HG02610 (cell line): ENCODE results near the gene PEX5L.
"Not testable (repeated sequence)": the region's sequence is repeated elsewhere in the genome, so short reads cannot be mapped to it uniquely, and the experiment has no call there.

ENCODE experiments used
- ATAC-seq: cut with Tn5 transposase; IDR thresholded peaks from one replicate; pipeline ENCODE4 v1.9.1; 2021; ENCODE audit warnings: mild to moderate bottlenecking, moderate library complexity; ENCODE audit not compliant: unreplicated experiment

Gene PEX5L, protein sequence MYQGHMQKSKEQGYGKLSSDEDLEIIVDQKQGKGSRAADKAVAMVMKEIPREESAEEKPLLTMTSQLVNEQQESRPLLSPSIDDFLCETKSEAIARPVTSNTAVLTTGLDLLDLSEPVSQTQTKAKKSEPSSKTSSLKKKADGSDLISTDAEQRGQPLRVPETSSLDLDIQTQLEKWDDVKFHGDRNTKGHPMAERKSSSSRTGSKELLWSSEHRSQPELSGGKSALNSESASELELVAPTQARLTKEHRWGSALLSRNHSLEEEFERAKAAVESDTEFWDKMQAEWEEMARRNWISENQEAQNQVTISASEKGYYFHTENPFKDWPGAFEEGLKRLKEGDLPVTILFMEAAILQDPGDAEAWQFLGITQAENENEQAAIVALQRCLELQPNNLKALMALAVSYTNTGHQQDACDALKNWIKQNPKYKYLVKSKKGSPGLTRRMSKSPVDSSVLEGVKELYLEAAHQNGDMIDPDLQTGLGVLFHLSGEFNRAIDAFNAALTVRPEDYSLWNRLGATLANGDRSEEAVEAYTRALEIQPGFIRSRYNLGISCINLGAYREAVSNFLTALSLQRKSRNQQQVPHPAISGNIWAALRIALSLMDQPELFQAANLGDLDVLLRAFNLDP

DNA sequence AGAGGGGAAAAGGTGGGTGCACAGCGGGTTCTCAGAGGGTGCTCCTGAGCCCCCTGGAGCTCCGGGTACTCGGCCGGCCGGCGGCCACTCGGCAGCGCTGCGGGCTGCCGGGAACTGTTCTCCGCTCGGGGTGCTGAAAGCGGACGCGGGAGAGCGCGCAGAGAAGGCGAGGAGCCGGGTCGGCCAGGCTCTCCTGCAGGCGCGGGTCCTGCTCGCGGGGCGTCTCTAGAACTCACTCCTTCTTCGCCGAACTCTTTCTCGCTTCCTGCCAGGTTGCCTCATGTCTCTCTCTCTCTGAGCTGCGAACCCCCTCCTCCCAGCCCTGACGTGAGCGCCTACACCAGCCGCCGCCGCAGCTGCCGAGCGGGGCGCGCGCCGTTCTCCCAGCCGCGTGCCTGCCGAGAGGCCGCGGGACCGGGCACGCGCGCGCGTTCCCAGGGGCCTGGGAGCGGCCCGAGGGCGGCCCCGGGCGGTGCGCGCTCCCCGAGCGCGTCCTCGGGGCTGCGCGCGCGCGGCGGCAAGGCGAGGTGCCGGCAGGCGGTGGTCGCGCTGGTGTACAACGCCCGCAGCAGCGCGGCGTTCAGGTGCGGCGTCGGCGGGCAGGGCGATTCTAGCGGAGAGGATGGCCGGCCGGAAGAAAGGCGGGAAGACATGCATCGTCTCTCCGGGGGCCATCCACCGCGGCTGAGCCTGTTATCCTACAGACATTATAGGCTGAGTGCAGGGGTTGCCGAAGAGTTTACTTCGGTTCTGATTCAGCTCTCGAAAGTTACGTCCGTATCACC lies at the start of gene PEX5L:
TSS of gene PEX5L (minus strand) at position 267 of the 785 bp plus-strand sequence. CDS start 338 bp downstream, outside the sequence.
- peak; percentile 84 for ATAC-seq

DNA sequence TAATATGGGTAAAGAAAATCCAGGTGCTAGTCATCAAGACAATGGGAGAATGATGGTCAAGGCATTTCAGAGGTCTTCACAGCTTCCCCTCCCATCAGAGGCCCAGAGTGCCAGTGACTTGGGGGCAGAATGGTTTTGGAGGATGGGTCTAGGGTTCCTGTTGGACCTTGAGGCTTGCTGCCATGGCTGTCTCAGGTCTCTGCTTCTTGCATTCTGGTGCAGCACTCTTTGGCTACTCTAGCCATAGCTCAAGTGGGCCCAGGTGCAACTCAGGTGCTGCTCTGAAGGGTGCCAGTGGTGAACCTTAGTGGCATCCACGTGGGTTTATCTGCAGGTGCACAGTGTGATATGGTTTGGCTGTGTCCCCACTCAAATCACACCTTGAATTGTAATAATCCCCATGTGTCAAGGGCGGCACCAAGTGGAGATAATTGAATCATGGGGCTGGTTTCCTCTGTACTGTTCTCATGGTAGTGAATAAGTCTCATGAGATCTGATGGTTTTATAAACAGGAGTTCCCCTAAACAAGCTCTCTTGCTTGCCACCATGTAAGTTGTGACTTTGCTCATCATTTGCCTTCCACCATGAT lies 48.5 kb upstream of the PEX5L start:
- ATAC-seq: no peak

DNA sequence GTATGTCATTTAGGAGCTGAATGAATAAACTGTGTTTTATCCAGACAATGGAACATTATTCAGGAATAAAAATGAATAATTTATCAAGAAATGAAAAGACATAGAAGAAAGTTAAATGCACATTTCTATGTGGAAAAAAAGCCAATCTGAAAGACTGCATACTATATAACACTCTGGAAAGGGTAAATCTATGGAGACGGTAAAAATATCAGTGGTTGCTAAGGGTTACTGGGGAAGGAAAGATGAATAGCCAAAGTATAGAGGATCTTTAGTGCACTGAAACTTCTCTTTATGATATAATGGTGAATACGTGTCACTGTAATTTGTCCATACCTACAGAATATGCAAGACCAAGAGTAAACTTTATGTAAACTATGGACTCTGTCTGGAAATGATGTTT lies 46.0 kb upstream of the PEX5L start:
- no peak for ATAC-seq

DNA sequence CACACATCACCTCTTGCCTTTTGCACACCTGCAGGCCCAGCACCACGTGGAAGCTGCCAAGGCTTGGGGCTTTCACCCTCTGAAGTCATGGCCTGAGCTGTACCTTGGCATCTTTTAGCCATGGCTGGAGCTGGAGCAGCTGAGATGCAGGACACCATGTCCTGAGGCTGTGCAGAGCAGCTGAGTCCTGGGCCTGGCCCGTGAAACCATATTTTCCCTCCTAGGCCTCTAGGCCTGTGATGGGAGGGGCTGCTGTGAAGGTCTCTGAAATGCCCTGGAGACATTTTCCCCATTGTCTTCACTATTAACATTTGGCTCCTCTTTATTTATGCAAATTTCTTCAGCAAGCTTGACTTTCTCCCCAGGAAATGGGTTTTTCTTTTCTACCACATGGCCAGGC lies 41.9 kb upstream of the PEX5L start:
- no peak for ATAC-seq

DNA sequence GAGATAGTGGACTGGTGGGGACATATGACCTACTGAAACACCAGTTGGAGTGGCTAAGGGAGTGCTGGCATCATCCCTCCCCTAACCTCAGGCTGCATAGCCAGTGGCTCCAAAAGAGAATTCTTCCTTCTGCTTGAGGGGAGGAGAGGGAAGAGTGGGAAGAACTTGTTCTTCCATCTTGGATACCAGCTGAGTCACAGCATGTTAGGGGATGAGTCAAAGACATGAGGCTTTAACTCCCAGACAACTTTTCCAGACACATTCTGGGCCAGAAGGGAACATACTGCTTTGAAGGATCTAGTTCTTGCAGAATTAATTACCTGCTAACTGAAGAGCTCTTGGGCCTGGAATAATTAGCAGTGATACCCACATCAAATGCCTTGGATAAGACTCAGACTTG lies 36.8 kb upstream of the PEX5L start:
- no peak for ATAC-seq

DNA sequence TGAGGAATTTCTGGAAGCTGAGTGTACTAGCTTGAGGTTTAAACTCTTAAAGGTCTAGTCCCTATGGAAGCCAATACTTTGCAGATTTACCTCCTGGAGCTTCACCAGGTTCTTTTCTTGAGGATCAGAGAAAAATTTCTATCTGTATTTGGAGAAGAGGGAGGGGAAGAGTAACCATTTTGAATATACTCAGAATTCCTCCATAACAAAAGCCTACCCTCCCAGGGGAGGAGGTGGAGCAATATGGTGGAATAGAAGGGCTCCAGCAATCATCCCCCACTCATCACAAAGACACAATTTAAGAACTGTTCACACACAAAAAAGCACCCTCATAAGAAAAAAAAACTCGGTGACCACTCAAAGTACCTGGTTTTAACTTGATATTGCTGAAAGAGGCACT lies 36.0 kb upstream of the PEX5L start:
- no peak for ATAC-seq

DNA sequence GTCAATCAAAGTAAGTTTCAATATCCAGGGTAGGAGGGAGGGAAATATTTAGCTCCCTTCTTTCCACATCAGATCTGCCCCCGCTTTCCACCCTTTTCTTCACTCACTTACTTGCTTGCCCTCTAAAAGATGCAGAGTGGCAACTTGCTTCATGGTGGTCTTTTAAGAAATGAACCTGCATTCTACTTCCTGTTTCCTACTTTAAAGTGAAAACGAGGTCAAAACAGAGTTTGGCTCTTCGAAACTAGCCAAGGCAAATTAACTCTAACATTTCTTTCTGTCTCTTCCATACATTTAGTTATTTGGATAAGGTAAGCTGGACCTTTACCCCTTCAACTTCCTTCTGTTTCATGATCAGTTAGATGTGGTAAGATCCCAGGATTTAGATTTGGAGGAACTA lies 34.2 kb upstream of the PEX5L start:
- no peak for ATAC-seq

DNA sequence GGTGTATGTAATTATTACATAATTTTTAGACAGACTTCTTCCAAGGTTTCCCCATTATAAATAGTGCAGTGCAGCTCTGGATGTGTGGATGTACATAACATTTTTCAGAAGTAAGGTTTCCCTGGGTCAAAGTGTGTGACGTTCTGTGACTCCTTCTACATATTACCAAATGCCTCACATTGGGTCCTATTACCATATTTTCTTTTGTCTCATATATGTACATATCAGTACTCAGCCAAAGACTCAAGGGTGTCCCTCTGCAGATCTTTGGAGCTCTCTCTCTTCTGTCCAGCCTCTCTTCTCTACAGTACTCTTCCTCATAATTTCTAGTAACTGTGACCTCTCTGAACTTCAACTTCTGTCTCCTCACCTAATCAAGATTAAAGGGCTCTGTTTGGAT lies 31.3 kb upstream of the PEX5L start:
- no peak for ATAC-seq

DNA sequence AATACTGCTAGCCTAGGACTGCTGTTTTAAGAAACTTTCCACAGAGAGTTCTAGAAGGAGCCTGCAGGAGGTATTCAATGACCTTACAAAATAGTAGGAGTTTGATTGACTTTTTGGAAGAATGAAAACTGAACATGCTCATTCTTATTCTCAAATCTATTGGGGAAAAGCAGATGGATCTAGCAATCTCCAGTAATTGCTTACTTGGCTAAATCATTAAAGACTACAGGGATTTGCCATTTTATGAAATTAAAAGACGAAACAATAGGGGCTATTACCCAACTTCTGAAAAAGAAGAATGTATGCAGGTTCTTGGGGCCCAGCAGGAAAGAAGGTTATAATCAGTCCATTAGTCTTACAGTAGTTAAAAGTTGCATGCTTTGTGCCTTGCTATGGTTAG lies 29.9 kb upstream of the PEX5L start:
- no peak for ATAC-seq

DNA sequence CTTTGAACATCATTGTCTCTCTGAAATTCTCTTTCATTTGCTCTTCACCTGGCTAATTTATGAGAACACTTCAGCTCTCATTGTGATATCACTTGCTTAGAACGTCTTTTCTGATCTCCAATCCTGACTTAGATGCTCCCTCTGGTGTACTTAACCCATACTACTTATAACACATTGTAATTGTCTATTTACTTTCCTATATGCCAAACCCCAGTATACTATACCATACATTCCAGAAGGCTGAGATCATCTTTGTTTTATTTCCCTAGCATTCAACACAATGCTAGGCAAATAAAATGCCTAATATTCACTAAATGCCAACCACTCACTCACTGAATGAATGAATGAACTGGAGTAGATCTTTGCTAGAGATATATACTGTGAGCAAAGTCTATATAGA lies 27.0 kb upstream of the PEX5L start:
- no peak for ATAC-seq

DNA sequence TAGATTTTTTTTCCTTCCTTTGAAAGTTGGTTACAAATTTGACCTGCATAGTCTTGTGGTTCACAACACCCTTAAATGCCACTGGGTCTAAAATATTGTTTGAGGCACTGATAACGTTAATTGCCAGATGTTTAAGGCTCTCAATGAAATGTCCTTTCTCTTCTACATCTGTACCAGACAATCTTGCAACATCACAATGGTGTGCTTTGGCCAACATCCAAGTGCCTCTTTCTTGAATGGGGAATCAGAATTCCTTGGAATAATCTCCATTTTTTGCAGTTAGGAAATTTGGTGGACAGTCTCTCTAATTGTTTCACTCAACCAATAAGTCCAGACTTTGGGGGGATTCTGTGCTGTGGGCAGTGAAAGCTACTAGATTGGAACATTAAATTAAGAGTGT lies 26.0 kb upstream of the PEX5L start:
- no peak for ATAC-seq

DNA sequence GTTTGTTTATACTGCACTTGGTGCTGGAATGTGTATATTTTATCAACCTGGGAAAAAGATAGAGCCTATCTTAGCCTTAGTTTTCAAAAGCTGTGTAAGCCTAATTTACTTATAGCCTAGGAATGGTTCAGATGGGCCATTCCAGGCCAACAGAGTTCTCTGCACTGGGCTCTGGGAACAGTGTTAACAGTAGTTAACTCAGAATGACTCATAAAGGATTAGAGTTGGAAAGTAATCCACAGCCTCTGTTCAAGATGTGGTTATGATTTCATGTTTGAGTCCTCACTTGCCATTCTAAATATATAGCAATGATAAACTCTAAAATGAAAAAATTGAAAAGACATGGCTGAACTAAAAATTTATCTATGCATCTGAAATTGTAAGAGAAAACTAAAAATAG lies 22.6 kb upstream of the PEX5L start:
- no peak for ATAC-seq

DNA sequence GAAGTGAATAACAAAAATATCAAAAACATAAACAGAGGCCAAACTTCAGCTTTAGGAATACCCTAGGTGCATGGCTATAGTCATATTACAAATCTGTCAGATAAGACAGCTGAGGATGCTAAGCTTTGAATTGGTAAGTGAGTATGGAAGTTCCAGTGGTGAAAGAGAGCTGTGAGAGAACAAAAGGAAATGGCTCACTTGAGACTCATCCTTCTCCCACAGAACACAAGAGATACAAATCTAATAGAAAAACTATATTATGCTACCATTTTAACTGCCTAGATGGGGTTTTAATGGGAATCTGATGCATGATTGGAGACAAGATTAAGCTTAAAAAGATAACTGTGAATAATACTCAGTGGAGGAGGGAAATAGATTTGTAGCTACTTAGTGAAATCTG lies 21.5 kb upstream of the PEX5L start:
- no peak for ATAC-seq

DNA sequence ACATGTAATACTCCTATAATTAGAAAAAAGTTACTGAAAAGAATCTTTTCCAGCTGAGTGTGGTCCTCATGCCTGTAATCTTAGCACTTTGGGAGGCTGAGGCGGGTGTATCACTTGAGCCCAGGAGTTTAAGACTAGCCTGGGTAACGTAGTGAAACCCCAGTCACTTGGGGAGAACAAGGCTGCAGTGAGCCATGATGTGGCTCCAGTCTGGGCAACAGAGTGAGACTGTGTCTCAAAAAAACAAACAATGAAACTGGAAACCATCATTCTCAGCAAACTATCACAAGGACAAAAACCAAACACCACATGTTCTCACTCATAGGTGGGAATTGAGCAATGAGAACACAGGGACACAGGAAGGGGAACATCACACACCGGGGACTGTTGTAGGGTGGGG lies 18.9 kb upstream of the PEX5L start:
- not testable (repeated sequence) for ATAC-seq

DNA sequence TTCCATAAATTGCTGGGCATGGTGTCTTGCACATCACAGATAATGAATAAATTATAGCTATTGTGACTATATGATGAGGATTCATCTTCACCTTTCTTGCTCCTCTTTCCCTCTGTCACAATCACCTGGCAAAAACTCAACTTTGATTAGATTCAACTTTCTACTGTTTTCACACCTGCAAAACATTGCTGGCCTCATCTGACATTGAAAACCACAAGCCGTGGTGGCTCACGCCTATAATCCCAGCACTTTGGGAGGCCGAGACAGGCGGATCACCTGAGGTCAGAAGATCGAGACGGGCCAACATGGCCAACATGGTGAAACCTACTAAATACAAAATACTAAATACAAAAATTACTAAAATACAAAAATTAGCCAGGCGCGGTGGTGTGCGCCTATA lies 12.7 kb upstream of the PEX5L start:
- no peak for ATAC-seq

DNA sequence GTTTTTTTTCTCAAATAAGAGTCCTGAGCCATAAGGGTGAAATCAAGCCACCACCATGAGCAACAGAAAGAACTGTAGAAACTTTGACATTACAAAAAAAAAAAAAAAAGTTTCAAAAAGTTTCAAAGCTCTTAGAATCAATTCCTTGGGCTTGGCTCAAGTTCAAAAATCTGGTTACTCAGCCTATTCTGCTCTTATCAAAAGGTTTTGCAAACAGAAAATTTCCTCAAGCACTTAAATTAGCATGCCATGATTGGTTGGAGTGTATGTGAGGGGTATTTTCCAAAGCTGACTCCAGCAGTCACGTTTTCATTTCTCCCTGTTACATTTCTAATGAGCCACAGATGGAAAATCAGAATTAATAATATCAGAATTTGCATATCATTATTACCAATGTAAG lies 12.1 kb upstream of the PEX5L start:
- ATAC-seq: no peak

DNA sequence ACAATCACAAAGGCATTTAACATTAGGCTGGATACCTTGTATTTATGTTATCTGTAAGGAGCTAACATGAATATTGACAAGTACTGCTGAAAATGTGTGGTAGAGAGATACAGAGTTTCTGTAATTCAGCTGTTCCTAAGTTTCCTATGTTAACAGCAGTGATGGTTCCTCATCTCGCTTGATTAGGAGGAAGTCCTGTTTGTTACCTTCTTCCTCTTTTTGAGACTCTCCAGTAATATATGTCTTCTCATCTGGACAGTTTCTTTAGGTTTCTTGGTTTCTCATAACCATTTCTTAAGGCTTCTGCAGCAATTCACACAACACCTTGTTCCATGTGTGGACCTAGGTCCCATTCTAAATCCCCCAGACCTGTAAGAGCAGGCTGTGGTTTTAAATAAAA lies 11.4 kb upstream of the PEX5L start:
- ATAC-seq: peak; percentile 86

DNA sequence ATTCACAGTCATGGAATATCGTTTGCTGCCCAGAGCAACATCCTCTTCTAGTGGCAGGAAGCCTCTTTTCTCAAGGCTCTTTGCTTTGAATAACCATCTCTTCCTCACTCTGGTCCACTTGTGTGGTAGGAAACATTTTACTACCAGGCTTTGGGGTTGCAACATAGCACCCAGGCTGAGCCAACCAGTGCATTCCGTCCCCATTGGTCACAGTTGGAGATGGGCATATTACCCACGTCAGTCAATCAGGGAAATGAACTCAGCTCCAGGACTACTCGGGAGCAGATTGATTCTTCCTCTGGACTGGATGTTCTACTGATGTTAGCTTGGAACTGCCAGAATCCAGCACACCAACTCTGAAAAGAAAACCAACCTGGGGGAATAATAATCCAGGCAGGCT lies 4.2 kb upstream of the PEX5L start:
- ATAC-seq: no peak

DNA sequence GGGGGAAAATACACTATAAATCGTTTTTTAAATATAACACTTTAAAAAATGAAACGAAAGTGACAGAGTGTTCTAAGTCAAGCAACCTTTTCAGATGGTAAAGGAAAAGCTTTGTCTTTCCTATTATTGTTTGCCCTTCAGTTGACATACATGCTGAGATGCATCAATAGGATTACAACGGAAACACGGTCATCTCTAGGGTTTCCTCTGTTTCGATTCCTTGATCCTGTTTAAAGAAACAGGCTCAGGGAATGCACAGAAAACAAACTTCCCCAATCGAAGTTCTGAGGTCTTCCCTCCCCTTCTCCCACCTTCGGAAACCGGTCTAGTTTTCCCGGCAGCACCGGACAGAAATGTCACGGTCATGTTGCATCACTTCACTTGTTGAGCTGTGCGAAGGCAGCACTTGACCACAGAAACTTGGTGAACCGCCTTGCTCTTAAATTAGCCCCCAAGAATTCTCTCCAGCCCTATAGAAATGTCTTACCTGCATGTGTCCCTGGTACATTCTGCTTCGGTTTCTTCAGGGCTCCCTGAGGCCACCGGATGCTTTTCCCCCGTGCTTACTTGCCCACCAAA lies 556 bp downstream of the PEX5L start:
- peak; percentile 45 for ATAC-seq

DNA sequence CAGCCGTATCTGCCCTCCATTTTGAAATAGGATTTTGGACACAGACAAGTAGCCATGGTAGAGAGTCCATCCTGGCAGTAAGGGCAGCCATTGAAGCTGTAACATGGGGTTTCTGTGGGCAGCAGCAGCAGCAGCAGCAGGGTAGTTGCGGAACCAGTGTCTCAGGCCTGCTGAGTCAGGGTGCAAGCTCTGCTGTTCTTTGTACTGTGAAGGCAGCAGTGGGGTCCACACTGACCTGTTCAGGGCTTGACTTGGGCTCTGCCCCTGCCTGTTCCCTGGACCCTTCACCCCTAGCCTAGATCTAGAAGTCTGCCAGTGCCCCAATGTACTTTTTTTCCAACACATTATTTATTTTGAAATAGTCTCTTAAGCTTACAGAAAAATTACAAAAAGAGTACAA lies 9.7 kb downstream of the PEX5L start:
- no peak for ATAC-seq

DNA sequence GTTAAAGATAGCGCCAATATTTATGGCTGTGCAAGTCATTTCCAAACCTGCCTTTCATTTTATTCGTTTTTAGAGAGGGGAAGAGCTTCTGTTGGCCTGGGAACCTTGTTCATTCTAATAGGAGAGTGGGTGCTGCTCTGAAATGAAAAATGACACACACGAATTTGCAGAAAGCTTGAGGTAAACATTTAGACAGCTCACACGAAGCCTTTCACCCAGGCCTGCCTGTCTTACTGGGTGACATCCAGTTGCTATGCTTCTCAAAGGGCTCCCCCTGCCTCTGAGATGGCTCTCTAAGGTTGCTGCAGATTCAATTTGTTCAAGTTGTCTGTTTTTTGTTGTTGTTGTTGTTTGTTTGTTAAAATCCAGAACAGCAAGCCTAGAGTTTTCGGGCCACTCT lies 18.2 kb downstream of the PEX5L start:
- ATAC-seq: peak; percentile 87
